HS-27A (cell line): Measurements from ENCODE around the gene FKBP8.
"Not testable (repeated sequence)": the region's sequence is repeated elsewhere in the genome, so short reads cannot be mapped to it uniquely, and the experiment has no call there.

Experiments
- DNase-seq: peaks from one replicate; pipeline ENCODE4 v3.0.0-alpha.2; 2012; ENCODE audit warnings: low read depth, missing footprints

FKBP8 gene

DNA sequence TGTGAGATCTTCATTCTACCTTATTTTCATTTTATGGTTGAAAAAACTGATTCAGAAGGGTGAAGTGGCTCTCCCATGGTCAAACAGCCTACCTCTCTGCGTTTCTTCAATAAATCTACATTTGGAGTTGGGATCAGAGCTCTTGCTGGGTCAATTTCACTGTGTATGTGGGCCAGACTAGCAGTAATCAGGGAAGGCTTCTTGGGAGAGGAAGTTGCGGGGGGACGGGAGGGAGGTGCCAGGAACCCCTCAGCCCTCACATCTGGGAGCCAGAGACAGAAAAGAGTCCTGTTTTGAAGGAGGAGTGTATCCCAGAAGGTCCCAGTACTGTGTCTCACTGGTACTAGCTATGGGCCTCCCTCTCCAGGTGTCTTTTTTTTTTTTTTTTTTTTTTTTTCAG lies 15.2 kb upstream of the FKBP8 start:
- DNase-seq, result no peak

DNA sequence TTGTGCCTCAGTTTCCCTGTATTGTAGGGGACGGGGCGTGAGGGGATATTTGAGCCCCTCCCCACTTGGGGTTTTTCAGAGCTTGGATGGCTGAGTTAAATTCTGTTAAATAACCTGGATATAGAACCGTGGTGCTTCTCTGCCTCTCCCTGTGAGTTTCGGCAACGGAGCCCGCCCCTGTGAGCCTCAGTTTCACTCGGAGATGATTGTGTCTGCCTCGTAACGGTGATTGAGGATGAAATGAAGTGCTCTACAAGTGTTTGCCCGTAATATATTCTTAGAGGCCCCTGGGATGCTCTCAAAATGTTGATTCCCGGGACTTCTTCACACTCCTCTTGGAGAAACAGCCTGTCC lies 14.8 kb upstream of the FKBP8 start:
- DNase-seq, result no peak

DNA sequence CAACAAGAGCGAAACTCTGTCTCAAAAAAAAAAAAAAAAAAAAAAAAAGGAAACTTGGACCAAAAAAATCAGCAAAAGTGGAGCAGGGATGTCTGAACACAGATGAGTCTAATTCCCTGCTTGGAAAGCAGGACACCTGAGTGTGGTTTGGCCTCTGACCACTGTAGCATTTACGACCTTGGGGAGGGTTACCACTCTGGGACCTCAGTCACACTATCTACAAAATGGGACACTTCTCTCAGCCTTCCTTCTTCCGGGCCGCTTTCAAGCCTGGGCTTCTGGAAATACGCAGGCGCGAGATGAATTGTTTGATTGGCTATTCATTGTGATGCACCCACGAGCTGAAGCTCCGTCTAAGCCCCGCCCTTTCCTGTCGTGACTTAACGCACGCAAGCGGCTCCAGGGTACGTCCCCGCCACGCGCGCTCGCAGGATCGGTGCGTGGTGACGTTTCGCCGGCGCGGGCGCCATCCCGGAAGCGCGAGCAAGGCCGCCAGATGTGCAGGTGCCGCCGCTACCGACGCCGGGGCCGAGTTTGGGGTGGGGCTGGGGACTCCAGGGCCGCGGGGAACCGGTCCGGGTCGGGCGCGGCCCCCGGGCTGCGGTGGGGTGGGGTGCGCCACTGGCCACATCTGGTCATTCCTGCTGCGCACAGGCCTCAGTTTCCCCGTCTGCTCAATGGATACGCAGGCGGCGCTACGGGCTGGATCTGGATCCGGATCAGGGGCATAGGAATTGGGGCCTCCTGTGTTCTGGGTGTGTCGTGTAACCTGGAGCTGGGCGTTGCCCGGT lies 14.2 kb upstream of the FKBP8 start, which contains the start of gene KXD1:
TSS of gene KXD1 (plus strand) at position 460 of the 791 bp plus-strand sequence. CDS start 4,187 bp downstream, outside the sequence.
- peak; percentile 96 for DNase-seq

DNA sequence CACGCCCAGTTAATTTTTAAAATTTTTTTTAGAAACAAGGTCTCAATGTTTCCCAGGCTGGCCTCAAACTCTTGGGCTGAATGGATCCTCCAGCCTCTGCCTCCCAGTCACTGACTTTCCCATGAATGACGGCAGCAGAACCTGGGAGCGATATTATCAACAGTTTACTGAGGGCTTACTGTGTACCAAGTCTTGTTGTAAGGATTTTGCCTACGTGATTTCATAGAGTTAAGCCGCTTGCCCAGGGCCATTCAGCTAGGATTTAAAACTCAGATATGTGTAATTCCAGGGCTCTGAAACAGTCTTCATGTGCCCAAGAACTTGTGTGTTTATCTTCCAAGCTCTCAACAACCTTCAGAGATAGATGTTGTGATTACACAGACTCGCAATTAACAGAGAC lies 8.3 kb upstream of the FKBP8 start:
- no peak for DNase-seq

DNA sequence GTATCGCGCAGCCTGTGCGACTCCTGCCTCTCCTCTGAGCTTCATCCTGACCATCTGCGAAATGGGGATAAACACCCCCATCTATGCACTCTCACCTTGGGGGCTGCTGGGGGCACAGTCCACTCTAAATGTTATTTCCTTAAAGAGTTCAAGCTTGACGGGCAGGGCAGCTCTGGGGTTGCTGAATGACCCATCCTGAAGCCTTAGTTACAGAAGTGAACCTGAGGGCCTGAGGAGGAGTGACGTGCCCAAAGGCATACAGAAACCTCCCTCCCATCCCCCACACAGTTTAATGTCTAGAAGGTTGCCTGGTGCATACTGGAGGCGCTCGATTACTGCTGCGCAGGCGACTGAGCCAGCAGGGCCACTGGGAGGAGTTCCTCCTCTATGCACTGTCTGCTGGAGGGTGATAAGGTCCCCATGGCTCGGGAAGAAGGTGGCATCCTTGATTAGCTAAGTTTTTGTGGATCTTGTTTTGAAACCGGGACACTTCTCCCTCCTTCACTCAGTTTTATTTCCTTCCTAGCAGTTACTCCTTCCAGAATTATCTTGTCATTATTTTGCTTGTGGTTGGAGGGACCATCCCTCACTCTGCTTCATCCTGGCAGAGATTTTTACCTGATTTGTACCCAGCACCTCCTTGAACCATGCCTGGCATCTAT lies 572 bp upstream of the FKBP8 start:
- DNase-seq, result no peak

DNA sequence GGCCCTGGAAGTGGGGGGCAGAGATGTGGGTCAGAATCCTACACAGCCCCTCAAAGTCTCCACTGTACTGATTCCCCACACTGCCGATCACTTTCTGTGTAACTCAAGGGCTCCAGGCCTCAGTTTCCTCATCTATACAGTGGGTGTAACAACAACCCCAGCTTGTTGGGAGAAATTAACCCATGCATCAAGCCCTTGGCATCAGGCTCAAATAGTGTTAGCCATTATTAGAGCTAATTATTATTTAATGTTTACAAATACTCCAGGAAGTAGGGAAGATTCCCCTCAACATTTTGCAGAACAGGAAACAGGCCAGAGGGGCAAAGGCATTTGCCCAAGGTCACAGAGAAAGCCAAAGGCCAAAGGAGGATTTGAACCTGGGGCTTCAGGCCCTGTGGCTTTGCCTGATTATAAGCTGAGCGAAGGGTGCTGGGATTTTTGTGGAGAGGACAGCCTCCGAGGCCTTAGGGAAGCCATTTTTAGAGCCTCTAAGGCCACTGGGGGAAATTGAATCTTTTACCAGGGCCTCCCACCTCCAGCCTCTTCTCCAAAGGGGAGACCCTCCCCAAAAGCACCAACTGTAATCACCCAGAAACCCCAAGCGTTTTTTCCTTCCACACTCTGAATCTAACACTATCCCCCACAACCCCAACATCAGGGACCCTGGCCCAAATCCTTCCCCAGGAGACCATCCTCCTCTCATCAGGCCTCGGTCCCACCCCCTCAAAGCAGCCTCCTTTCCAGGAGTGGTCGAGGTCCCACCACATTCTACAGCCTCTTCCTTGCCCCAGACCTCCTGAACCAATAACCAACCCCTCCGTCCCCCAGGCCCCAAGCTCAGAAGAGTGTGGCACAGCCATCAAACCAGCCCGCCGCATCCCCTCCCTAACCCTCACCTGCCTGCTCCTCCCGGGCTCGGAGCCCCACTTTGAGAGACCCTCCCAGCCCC lies 1.1 kb downstream of the FKBP8 start:
- DNase-seq, result no peak

DNA sequence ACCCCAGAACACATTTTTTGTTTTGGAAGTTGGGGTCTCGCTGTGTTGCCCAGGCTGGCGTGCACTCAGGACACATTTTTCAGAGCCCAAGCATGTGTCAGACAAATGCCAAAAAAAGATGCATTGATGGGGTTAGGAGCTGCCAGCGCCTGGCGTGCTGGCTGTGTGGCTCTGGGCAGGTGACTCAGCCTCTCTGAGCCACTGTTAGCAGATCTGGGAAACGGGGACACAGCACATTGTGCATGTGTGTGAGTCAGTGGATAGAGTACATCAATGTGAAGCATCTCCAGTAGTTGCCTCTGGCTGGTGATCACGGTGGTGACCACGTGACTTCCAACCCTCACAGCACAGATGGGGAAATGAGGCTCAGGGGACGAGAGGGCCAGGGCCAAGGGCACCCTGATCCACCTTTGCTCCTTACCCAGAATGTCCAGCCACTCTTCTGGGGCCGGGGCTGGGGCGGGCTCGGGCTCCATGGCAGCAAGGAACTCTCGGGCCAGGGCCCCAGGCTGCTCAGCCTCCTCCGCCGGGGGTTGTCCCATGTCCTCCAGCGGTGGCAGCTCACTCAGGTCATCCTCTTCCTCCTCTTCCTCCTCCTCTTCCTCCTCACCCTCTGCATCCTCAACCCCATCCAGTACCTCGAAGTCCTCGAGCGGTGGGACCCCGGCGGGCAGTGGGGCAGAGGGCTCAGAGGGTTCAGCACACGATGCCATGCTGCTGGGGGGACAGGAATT lies 1.9 kb downstream of the FKBP8 start:
- DNase-seq, result no peak

DNA sequence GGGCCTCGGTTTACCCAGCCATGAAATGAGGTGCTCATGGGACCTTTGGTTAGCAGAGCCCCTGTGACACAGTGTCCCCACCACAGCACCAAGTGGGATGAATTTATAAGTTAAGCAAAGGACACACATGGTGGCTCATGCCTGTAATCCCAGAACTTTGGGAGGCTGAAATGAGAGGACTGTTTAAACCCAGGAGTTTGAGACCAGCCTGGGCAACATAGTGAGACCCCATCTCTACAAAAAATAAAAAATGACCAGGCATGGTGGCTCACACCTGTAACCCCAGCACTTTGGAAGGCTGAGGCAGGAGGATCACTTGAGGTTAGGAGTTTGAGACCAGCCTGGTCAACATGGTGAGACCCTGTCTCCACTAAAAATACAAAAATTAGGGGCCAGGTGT lies 3.2 kb downstream of the FKBP8 start:
- not testable (repeated sequence) for DNase-seq

DNA sequence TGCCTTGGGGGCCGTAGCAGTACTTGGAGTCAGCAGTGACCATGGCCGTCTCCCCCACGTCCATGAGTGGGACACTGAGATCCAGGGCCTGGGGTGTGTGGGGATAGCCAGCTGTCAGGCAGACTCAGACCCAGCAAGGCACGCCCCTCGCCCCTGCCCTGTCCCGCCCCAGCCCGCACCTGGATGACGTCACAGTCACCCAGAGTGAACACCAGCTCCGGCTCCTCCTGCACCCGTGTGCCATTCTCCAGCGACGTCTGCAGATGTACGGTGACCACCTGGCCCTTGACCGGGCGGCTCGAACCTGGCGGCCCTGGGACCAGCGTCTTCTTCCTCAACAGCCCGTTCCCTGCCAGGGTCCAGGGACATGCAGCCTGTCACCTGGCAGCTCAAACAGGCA lies 4.0 kb downstream of the FKBP8 start:
- DNase-seq, result no peak

DNA sequence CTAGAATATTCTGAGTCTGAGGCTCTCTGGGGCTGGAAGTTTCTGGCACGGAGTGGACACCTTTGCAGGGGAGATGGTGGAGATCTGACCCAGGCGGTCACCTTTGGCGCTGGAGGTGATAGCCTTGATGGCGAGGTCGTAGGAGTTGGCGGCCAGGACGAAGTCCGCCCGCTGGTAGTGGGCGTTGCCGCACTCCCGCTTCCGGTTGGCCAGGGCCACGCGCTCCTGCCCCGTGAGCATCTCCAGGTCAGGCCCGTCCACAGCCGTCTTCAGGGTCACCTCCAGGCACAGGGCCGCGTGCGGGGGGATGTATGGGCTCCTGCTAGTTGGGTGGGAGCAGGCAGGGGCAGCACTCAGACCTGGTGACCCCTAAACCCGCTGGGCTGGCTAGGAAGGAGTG lies 5.3 kb downstream of the FKBP8 start:
- no peak for DNase-seq

DNA sequence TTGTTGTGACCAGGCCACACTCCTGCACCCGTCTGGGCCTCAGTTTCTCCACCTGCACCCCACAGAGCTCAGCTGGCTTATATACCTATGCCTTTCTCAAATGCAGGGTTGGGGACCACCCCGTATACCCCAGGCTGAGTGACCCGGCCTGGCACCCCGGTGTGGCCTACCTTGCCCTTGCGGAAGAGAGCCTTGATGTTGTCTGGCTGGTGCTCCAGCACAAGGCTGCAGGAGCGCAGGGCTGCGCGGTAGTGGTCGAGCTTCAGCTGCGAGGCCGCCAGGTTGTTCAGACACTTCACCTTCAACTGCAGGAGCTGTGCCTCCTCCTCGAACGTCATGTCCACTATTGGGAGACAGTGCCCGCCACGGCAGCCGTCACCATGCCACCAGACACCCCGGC lies 5.9 kb downstream of the FKBP8 start:
- DNase-seq, result no peak

DNA sequence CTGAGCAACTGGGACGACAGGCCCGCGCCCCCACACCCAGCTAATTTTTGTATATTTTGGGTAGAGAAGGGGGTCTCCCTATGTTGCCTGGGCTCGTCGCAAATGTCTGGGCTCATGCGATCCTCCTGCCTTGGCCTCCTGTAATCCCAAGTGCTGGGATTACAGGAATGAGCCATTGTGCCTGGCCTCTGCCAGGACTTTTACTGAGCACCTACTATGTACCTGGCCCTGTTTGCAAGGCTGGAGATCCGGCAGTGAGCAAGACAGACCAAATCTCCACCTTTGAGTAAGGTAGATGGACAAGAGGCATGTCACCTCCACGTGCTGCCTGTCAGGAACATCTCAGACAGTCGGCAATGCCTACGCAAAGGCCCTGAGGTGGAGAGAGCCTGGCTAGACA lies 6.9 kb downstream of the FKBP8 start:
- DNase-seq, result no peak

DNA sequence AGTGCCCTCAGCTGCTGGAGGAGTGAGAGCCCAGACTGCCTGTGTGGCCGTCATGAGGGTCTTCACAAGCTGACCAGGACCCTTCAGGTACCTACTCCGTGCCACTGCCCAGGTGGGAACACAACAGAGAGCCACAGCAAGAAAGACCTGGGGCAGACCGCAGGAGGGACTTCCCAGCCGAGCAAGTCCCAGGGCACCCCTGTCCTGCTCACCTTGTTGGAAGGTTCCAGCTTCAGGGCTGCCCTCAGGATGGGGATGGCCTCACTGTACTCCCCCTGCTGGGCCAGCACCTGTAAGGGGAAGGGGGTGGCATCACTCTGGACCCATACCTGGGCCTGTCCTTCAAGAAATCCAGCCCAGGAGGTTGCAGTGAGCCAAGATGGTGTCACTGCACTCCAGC lies 10.3 kb downstream of the FKBP8 start:
- DNase-seq, result no peak

DNA sequence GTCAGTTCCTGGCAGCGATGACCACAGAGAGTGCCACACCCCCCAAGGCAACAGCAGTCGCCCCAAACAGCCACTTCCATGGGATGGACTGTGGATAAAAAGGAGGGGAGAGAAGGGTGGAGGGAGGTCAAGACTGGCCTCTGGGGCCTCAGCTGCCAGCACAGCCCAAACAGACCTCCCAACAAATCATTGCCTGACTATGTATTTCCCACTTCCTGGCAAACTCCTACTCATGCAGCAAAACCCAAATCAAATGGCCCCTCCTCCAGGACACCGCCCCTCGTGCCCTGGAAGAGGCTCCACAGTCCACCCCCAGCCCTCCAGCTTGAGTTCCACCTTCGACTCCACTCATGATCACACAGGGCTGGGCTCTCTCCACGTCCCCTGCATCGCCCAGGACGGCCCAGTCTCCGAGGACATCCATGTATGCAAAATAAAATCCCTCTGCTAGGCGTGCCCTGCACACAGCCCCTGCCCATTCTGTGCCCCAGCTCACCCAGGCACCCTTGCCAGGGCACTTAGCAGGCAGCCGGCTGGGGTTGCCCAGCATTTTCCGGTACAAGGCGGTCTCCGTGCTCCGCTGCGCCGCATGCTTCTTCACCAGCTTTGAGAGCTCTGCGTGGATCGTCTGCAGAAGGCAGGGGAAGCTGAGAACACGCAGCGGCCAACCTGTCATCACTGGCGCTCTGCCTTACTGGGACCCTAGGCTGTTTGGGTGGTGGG lies 11.0 kb downstream of the FKBP8 start:
- no peak for DNase-seq

DNA sequence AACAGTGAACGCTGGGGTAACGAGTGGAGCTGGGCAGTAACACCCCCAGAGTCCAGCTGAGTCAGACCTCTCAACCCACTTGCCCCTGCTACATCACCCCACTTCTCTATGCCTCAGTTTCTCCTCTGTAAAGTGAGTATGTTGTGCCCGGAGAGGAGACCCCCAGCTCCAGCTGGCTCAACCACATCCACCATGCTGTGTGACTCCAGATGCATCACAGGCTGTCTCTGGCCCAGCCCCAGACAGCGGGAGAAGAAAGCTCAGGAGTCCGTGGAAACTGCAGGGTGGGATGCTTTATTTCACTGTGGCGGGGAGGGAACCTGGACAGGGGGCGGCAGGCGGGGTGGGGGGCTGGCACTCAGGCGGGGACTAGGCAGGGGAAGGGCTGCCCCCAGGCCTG lies 11.9 kb downstream of the FKBP8 start:
- DNase-seq, result no peak

DNA sequence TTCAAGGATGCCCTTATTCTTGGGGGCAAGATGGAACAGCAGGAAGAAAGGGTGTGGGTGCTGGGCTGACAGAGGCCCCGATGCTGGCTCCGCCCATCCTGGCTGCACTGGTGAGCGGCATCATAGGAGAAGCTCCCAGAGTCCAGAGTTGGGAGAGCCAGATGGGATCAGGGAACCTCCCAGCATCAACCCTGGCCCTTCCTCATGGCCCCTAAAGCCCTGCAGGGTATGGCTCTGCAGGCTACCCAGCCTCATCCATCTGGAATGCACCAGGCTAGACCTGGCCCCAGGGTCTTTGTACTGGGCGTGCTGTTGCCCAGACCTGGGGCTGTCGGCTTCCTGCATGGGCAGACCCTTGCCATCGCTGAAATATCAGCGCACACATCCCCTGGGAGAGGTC lies 13.6 kb downstream of the FKBP8 start:
- no peak for DNase-seq

DNA sequence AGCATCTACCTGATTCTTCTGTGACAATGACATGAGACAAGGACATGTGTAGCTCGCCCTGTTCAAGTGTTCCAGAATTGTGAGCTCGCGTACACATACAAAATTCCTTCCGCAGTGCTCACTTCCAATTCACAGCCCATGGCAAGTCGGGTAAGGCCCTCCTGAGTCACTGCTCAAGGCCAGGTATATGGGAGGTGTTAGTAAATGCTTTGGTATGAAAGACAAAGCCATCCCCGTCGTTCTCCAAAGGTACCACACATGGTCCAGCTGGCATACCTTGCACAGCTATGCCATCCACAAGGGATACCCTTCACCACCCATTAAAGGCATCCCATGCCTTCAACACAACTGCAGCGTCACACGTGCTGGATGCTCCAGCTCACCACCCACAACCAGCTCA lies 17.1 kb downstream of the FKBP8 start:
- no peak for DNase-seq

DNA sequence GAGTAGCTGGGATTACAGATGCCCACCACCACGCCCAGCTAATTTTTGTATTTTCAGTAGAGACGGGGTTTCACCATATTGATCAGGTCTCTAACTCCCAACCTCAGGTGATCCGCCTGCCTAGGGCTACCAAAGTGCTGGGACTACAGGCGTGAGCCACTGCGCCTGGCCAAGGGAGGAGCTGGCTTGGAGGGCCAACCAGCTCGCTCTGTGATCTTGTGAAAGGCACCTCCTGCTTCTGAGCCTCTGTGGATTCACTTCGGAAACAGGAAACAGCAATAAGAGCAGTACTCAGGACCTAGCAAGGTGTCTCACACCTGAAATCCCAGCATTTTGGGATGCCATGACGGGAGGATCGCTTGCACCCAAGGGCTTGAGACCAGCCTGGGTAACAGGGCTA lies 19.5 kb downstream of the FKBP8 start:
- no peak for DNase-seq

DNA sequence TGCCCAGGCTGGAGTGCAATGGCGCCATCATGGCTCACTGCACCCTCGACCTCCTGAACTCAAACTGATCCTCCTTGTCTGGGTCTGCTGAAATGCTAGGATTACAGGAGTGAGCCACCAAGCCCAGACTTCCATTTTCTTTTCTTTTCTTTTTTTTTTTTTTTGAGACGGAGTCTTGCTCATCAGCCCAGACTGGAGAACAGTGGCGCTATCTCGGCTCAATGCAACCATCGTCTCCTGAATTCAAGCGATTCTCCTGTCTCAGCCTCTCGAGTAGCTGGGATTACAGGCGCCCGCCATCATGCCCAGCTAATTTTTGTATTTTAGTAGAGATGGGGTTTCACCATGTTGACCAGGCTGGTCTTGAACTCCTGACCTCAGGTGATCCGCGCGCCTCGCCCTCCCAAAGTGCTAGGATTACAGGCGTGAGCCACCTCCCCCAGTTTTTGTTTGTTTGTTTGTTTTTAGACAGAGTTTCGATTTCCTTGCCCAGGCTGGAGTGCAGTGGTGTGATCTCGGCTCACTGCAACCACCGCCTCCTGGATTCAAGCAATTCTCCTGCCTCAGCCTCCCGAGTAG lies 20.4 kb downstream of the FKBP8 start:
- DNase-seq, result not testable (repeated sequence)

DNA sequence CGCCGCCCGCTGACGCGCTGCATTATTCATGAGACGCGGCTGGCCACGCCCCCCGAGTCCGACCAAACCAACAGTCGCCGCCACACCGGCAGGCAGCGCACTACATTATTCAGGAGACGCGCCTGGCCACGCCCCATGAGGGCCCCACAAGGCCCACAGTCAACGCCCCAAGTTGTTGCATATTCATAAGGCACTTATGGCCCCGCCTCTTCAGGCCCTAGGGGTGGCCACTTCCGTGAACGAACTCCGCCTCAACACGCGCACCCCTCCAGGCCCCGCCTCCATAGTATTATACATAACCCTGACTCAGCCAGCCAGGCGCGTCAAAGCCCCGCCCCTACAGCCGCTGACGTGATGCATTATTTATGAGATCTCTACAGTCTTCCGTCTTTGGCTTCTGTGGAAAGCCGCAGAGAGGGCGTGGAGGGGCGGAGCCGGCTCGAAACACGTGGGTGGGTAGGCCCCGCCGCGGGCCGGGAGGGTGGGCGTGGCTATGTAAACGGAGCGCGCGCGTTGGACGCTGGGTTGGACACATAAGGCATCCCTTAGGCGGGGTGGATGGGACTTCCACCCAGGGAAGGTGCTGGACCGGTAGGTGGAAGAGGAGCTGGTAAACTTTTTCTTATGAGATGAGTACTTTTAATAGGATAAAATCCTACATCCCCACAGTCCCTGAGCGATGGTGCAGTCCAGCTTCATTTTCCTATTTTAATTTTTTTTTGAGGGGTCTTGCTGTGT lies 21.1 kb downstream of the FKBP8 start:
- peak; percentile 98 for DNase-seq
